ENCODE measurements around the gene JAG1.

The JAG1 gene

GRCh38 chr20:10631126-10631525 is 42.7 kb downstream of the JAG1 start:
- no peak for TF ChIP-seq ZBTB7A (IDR thresholded peaks at IDR 0.05; ENCODE audit: low read depth)
- no peak for TF ChIP-seq FOXM1 (IDR thresholded peaks at IDR 0.05; ENCODE audit: borderline replicate concordance, low read depth)
- TF ChIP-seq USF1 (IDR thresholded peaks at IDR 0.05) = no peak
- TF ChIP-seq CEBPB (IDR thresholded peaks at IDR 0.05) = no peak
- TF ChIP-seq EP300 (IDR thresholded peaks at IDR 0.05; ENCODE audit: borderline replicate concordance) = no peak

DNA sequence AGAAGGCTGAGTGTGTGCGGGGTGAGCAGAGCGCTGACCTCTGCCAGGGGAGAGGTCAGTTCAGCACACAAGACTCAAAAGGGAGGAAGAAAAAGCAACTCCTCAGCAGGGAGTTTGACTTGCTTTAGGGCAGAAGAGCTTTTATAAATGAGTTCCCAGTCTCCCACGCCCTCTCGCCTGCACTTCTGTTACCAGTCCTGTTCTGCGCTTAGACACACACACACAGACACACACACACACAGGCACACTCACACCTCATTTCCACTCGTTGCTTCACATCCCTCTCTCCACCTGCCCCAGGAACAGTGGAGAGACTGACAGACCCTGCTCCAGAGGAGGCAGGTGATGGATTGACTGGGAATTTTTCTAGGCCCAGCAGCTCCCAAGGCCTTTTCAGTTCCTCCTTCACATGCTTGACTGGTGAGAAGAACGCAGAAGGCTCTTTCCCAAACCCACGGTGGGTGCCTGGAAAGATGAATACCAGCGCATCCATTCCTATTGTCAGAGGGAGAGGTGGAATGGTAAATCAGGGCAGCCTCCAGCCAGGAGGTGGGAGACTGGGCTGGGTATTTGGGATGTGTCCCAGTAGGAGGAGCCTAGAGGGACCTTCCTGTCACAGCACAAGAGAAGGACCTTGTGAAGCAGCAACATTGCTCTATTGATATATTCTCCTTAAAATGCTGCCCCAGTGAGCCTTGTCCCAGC is 43.7 kb downstream of the JAG1 start:
- no peak for TF ChIP-seq NFIC (IDR thresholded peaks at IDR 0.05)
- no peak for TF ChIP-seq EP300 (IDR thresholded peaks at IDR 0.05; ENCODE audit: borderline replicate concordance)
- no peak for TF ChIP-seq TCF12 (IDR thresholded peaks at IDR 0.05; ENCODE audit: low read depth)
- no peak for TF ChIP-seq ZBTB7A (IDR thresholded peaks at IDR 0.05; ENCODE audit: low read depth)
- TF ChIP-seq REST (IDR thresholded peaks at IDR 0.05; ENCODE audit: low read depth) = no peak
- TF ChIP-seq MAX (IDR thresholded peaks at IDR 0.05) = no peak
- TF ChIP-seq CREB1 (IDR thresholded peaks at IDR 0.05; ENCODE audit: low read depth) = no peak
- TF ChIP-seq USF1 (IDR thresholded peaks at IDR 0.05) = no peak
- no peak for TF ChIP-seq RAD21 (IDR thresholded peaks at IDR 0.05; ENCODE audit: low read depth)
- TF ChIP-seq YY1 (IDR thresholded peaks at IDR 0.05; ENCODE audit: low read depth) = no peak
- TF ChIP-seq TAF1 (IDR thresholded peaks at IDR 0.05; ENCODE audit: low read depth) = no peak
- TF ChIP-seq TEAD4 (IDR thresholded peaks at IDR 0.05) = no peak

DNA sequence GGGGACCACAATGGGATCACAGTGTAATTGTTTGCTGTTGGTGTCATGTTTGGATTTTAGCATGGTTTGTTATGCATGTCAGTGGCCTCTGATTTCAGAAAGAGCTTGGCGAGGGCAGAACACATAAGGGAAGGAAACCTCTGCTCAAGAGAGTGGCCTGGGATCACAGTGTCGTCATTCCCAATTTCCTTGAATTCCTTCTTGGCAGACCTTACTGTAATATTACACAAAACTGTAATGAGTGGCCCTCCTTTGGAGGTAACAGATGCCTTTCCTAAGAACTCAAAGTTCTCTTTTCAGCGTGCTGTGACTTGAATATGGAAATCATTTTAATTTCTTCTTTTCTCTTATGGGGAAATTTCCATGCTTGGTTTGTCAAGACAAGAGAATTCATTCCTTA is 46.9 kb downstream of the JAG1 start:
- no peak for TF ChIP-seq CREB1 (IDR thresholded peaks at IDR 0.05; ENCODE audit: low read depth)
- no peak for TF ChIP-seq REST (IDR thresholded peaks at IDR 0.05; ENCODE audit: low read depth)
- no peak for TF ChIP-seq TCF12 (IDR thresholded peaks at IDR 0.05; ENCODE audit: low read depth)
- TF ChIP-seq EGR1 (IDR thresholded peaks at IDR 0.05) = no peak
- TF ChIP-seq MAX (IDR thresholded peaks at IDR 0.05) = no peak
- no peak for TF ChIP-seq USF1 (IDR thresholded peaks at IDR 0.05)
- TF ChIP-seq TAF1 (IDR thresholded peaks at IDR 0.05; ENCODE audit: low read depth) = no peak
- no peak for TF ChIP-seq ZBTB7A (IDR thresholded peaks at IDR 0.05; ENCODE audit: low read depth)
- TF ChIP-seq FOXM1 (IDR thresholded peaks at IDR 0.05; ENCODE audit: borderline replicate concordance, low read depth) = no peak
- no peak for TF ChIP-seq EP300 (IDR thresholded peaks at IDR 0.05; ENCODE audit: borderline replicate concordance)
- no peak for TF ChIP-seq YY1 (IDR thresholded peaks at IDR 0.05; ENCODE audit: low read depth)
- no peak for TF ChIP-seq NFIC (IDR thresholded peaks at IDR 0.05)
- TF ChIP-seq CEBPB (IDR thresholded peaks at IDR 0.05) = no peak

DNA sequence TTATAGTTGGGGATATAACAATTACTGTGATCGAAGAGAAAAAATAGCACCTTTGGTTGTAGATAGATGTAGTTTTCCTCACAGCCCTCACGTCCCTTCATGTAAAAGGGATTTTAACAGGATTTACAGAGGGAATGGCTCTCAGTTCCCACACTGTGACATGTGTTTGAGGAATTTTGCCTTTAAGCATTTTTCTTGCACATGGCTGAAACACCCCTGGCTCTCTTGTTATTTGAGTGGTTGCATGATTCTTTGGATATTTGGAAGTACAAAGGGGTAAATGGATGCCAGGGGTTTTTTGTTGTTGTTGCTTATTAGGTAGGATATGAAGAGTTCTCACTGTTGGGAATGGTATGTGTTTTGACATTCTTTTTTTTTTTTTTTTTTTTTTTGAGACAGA is 48.2 kb downstream of the JAG1 start:
- TF ChIP-seq TCF12 (IDR thresholded peaks at IDR 0.05; ENCODE audit: low read depth) (no peak), CREB1 (IDR thresholded peaks at IDR 0.05; ENCODE audit: low read depth) (no peak), EP300 (IDR thresholded peaks at IDR 0.05; ENCODE audit: borderline replicate concordance) (no peak), TAF1 (IDR thresholded peaks at IDR 0.05; ENCODE audit: low read depth) (no peak)

GRCh38 chr20:10622657-10623418 is 51.0 kb downstream of the JAG1 start:
- TF ChIP-seq EGR1 (IDR thresholded peaks at IDR 0.05) = no peak

DNA sequence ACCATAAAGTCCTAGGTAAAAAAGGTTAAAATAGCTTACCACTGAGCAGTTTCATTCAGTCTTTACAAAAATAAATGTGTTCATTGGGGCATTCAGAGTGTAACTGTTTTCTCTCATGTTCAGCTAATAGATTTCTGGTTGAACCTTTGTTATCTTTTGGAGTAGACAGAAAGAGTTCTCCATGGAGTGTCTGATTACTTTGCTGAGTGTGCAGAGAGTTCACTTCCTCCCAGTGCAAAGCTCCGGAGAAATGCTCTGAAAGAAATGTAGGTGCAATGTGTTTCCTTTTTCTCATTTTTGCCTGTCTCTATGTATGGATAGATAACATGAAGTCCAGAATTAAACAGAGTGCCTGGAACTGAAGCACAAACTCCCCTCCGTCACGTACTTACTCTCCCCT is 52.6 kb downstream of the JAG1 start:
- no peak for TF ChIP-seq CREB1 (IDR thresholded peaks at IDR 0.05; ENCODE audit: low read depth)
- TF ChIP-seq TAF1 (IDR thresholded peaks at IDR 0.05; ENCODE audit: low read depth) = no peak
- TF ChIP-seq RAD21 (IDR thresholded peaks at IDR 0.05; ENCODE audit: low read depth) = no peak
- TF ChIP-seq TEAD4 (IDR thresholded peaks at IDR 0.05) = no peak
- no peak for TF ChIP-seq YY1 (IDR thresholded peaks at IDR 0.05; ENCODE audit: low read depth)

Data from Ishikawa (cell line).